Heart left ventricle (tissue), 16 donors: Measurements from ENCODE around the gene CD226. TPM values are rescaled to one million over a fixed set of nuclear protein-coding genes. Genes with fewer than 3 reads are reported as not detected.
"Not testable (repeated sequence)": the region's sequence is repeated elsewhere in the genome, so short reads cannot be mapped to it uniquely, and the experiment has no call there.

Experiments used
- ATAC-seq, 4 donors: fragments of 200-7000 bp; cut with Tn5 transposase; one replicate each; pipeline ENCODE4 v1.9.1; 2020 to 2022; ENCODE audit warnings: moderate library complexity in 4 of 4, mild to moderate bottlenecking in 3 of 4, moderate number of reproducible peaks in 1 of 4
- DNase-seq, 5 donors: peaks; one replicate each; pipeline ENCODE4 v3.0.0-alpha.2; 2020
- H3K27ac ChIP-seq, 12 donors: fragments of 200-600 bp; sonication (generic) in 4 of 12; one replicate each; pipeline versions ENCODE4 v1.5.0 to v1.8.0; 2016 to 2022; ENCODE audit warnings: mild to moderate bottlenecking in 2 of 12
- H3K27me3 ChIP-seq, 9 donors: fragments of 200-600 bp; sonication (generic) in 2 of 9; one replicate each; pipeline versions ENCODE4 v1.5.1 to v1.8.0; 2016 to 2022; ENCODE audit warnings: mild to moderate bottlenecking in 3 of 9
- H3K36me3 ChIP-seq, 9 donors: fragments of 200-600 bp; sonication (generic) in 2 of 9; one replicate each; pipeline versions ENCODE4 v1.5.0 to v1.8.0; 2018 to 2022; ENCODE audit warnings: mild to moderate bottlenecking in 2 of 9
- H3K4me1 ChIP-seq, 12 donors: fragments of 200-600 bp; sonication (generic) in 4 of 12; one replicate each; pipeline versions ENCODE4 v1.5.0 to v1.8.0; 2016 to 2022; ENCODE audit warnings: mild to moderate bottlenecking in 3 of 12
- H3K4me3 ChIP-seq, 12 donors: fragments of 200-600 bp; sonication (generic) in 4 of 12; one replicate each; pipeline versions ENCODE4 v1.5.0 to v1.8.0; 2017 to 2022; ENCODE audit warnings: mild to moderate bottlenecking in 9 of 12, moderate library complexity in 4 of 12
- H3K9me3 ChIP-seq, 12 donors: fragments of 200-600 bp; sonication (generic) in 4 of 12; one replicate each; pipeline versions ENCODE4 v1.5.0 to v1.8.0; 2016 to 2022; ENCODE audit warnings: mild to moderate bottlenecking in 1 of 12
- CTCF ChIP-seq, 12 donors: fragments of 200-600 bp; sonication (generic) in 4 of 12; IDR thresholded peaks; one replicate each; pipeline versions ENCODE4 v1.5.0 to v1.8.0; 2018 to 2022; ENCODE audit warnings: antibody characterized with exemption in 12 of 12, mild to moderate bottlenecking in 5 of 12
- POLR2A ChIP-seq, 2 donors: fragments of 450-650 bp; IDR thresholded peaks; one replicate each; pipeline ENCODE4 v1.6.1; 2017; ENCODE audit warnings: antibody characterized with exemption in 2 of 2, mild to moderate bottlenecking in 2 of 2, moderate library complexity in 2 of 2
- WGBS, 4 donors: extraction: QIAGEN DNeasy Blood & Tissue Kit in 2 of 4; methylation state at CpG; one replicate each; pipeline versions ENCODE4 v1.1.5 to v1.1.7; 2013 to 2018; 5-methylcytosine and 5-hydroxymethylcytosine counted together
- intact Hi-C, 10 donors: fragments of 100-400 bp; cut with DNase I; formaldehyde crosslinking; loops; one replicate each; pipeline versions ENCODE4 v1.11.1 to v1.14.2; 2022
- polyA plus RNA-seq, 2 donors: library from polyadenylated mRNA; stranded (reverse); fragments of 200-250 nt; gene quantifications; one replicate each; pipeline ENCODE4 v1.2.3, GENCODE V29; 2013
- total RNA-seq, 9 donors: library from RNA; depleted of rRNA in 2 of 9; stranded (reverse); fragments of >200 nt in 2 of 9; fragmentation: NEBNext Ultra II Directional in 3 of 9; extraction: Animal tissue kit (Norgen Biotek cat#: 25700) in 3 of 9; gene quantifications; one replicate each; pipeline versions ENCODE4 v1.1.0 to v1.2.4, GENCODE V29; 2016 to 2023
- donor health status: ischemic (EF 13 %, LVEDD 7.1; RV severe dilation, severe dysfunction).
- donor health status: healthy with polysubstance abuse.
- donor health status: DM: no; HTN: yes; CAD: no.
- donor health status: DM: no; HTN: no; CAD: no.
- donor health status: ischemic (EF 25% LVEDD 6.9; RV normal size, moderate dysfunction).
- donor health status: ischemic (EF 25% LVEDD 5.7; RV mildly dilated, moderate dysfunction).
- donor health status: healthy.
- donor health status: DM: yes; HTN: yes; CAD: no.
- donor health status: ischemic (EF 35%, LVEDD 5.7; RV mildly dilated, moderate dysfunction).
- donor health status: nonischemic (EF 11% LVEDD 7.7; RV severe dilation, severe dysfunction).
- donor health status: DM: yes; HTN: yes; CAD: no.
- donor health status: PGD.
- donor health status: ischemic (EF 29% LVEDD 5.4; RV normal size, mild dysfunction).
- donor health status: nonischemic (EF 23%, LVEDD 6.1; RV moderate dilation, normal function).

CD226 gene
- total and polyA plus RNA-seq, 11 donors: 0.15 to 4.1 (median 1.1) TPM

GRCh38 chr18:69838003-69838402 lies 109.7 kb downstream of the CD226 start:
- Histone ChIP-seq H3K9me3 (no peaks in the 10 kb centered on the region), H3K36me3 (no peaks in the 10 kb centered on the region), H3K27me3 (no peaks in the 10 kb centered on the region), H3K4me1 (no peaks in the 10 kb centered on the region), H3K27ac (no peak overlapping the region), H3K4me3 (no peak overlapping the region)
- WGBS, 4 donors: 95 to 98% (median 96%) methylated on average over 1 of the region's 1 CpG
- TF ChIP-seq CTCF (IDR thresholded peaks at IDR 0.05) (no peak), POLR2A (IDR thresholded peaks at IDR 0.05) (no peak)
- ATAC-seq: no peak
- DNase-seq: no peak
- intact Hi-C loops: no loop called here

- DNase-seq, H3K27me3 ChIP-seq, intact Hi-C loops, H3K36me3 ChIP-seq, ATAC-seq, H3K27ac ChIP-seq, H3K9me3 ChIP-seq, H3K4me1 ChIP-seq, H3K4me3 ChIP-seq: not testable (repeated sequence)
- WGBS, 4 donors: 93 to 97% (median 94%) methylated on average over 12 of the region's 12 CpGs
These were observed 112.7 kb downstream of the CD226 start for GRCh38 chr18:69834980-69835379.

GRCh38 chr18:69830189-69830588 lies 117.5 kb downstream of the CD226 start:
- Histone ChIP-seq H3K4me3 (no peak overlapping the region), H3K9me3 (no peaks in the 10 kb centered on the region), H3K4me1 (no peaks in the 10 kb centered on the region), H3K27me3 (no peaks in the 10 kb centered on the region), H3K36me3 (no peaks in the 10 kb centered on the region), H3K27ac (no peak overlapping the region)
- intact Hi-C loops: no loop called here
- ATAC-seq (no peak), DNase-seq (no peak)
- TF ChIP-seq CTCF (IDR thresholded peaks at IDR 0.05) (no peak), POLR2A (IDR thresholded peaks at IDR 0.05) (no peak)
- WGBS, 4 donors: 91 to 100% (median 96%) methylated on average over 1 of the region's 1 CpG

GRCh38 chr18:69820538-69820937 lies 127.1 kb downstream of the CD226 start:
- Histone ChIP-seq H3K27me3 (no peaks in the 10 kb centered on the region), H3K27ac (no peak overlapping the region), H3K4me3 (no peak overlapping the region), H3K9me3 (peaks cover 0 to 17% (median 2%) of the 10 kb centered on the region in 12 donors), H3K4me1 (no peaks in the 10 kb centered on the region), H3K36me3 (no peaks in the 10 kb centered on the region)
- TF ChIP-seq CTCF (IDR thresholded peaks at IDR 0.05): no peak
- no peak for TF ChIP-seq POLR2A (IDR thresholded peaks at IDR 0.05)
- intact Hi-C loops: no loop called here
- ATAC-seq (no peak), DNase-seq (no peak)
- 96 to 99% (median 98%) methylated on average over 4 of the region's 4 CpGs for WGBS, 4 donors

DNA sequence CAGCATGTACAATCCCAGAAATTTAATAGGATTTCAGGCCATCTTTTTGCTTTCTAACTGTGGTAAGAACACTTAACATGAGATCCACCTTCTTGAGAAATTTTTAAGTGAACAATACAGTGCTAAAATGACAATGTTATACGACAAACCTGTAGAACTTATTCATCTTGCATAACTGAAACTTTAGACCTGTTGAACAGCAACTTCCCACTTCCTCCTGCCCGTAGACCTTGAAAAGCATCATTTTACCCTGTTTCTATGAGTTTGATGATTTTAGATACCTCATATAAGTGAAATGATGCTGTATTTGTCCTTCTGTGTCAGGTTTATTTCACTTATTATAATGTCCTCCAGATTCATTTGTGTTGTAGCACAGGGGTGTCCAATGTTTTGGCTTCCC lies 128.2 kb downstream of the CD226 start:
- peaks cover 0 to 17% (median 2%) of the 10 kb centered on the region in 12 donors for H3K9me3 ChIP-seq
- ATAC-seq: no peak
- H3K27me3 ChIP-seq: no peaks in the 10 kb centered on the region
- no peaks in the 10 kb centered on the region for H3K36me3 ChIP-seq
- intact Hi-C loops: no loop called here
- no peak overlapping the region for H3K27ac ChIP-seq
- no peak for DNase-seq
- no peak overlapping the region for H3K4me3 ChIP-seq
- H3K4me1 ChIP-seq: no peaks in the 10 kb centered on the region
- WGBS, 4 donors: 62 to 72% (median 65%) methylated on average over 2 of the region's 2 CpGs
- TF ChIP-seq POLR2A (IDR thresholded peaks at IDR 0.05) (no peak), CTCF (IDR thresholded peaks at IDR 0.05) (no peak)
